GM12878 (cell line): ENCODE measurements around the gene TLE2. TPM values are rescaled to one million over a fixed set of nuclear protein-coding genes. Genes with fewer than 3 reads are reported as not detected.

Source experiments
- CBFB ChIP-seq: IDR thresholded peaks from 2 replicates; pipeline ENCODE4 v1.6.1; 2016; ENCODE audit warnings: antibody characterized with exemption, low read depth
- CBX5 ChIP-seq: sonication (generic); IDR thresholded peaks from 2 replicates; pipeline ENCODE4 v1.6.1; 2016; ENCODE audit warnings: low read depth, moderate library complexity, mild to moderate bottlenecking, inconsistent platforms
- CEBPB ChIP-seq, 2 experiments: fragments of 150-350 bp in 1 of 2; IDR thresholded peaks; 2 replicates each; pipeline ENCODE4 v1.6.1; 2012 to 2014; ENCODE audit warnings: low read depth in 2 of 2, low read length in 2 of 2, borderline replicate concordance in 1 of 2, inconsistent platforms in 1 of 2
- CREM ChIP-seq: IDR thresholded peaks from 2 replicates; pipeline ENCODE4 v1.6.1; 2014; ENCODE audit warnings: antibody characterized with exemption, low read depth
- DPF2 ChIP-seq: fragments of 450-650 bp; IDR thresholded peaks from 2 replicates; pipeline ENCODE4 v1.6.1; 2017; ENCODE audit warnings: mild to moderate bottlenecking
- ESRRA ChIP-seq: IDR thresholded peaks from 2 replicates; pipeline ENCODE4 v1.6.1; 2012; ENCODE audit warnings: mild to moderate bottlenecking, low read length, improper control_type of control experiment
- FOXK2 ChIP-seq: fragments of 450-650 bp; IDR thresholded peaks from 2 replicates; pipeline ENCODE4 v1.6.1; 2017; ENCODE audit warnings: mild to moderate bottlenecking, moderate library complexity
- GABPA ChIP-seq: IDR thresholded peaks from 2 replicates; pipeline ENCODE4 v1.6.1; 2014; ENCODE audit warnings: antibody characterized with exemption, low read depth, mild to moderate bottlenecking, inconsistent platforms
- MLLT1 ChIP-seq: fragments of 450-650 bp; IDR thresholded peaks from 2 replicates; pipeline ENCODE4 v1.6.1; 2016; ENCODE audit warnings: mild to moderate bottlenecking
- MYB ChIP-seq: fragments of 150-350 bp; IDR thresholded peaks from 2 replicates; pipeline ENCODE4 v1.6.1; 2014; ENCODE audit warnings: mild to moderate bottlenecking, low read depth, low read length, borderline replicate concordance
- NFXL1 ChIP-seq: fragments of 450-650 bp; IDR thresholded peaks from 2 replicates; pipeline ENCODE4 v1.6.1; 2017; ENCODE audit warnings: antibody characterized with exemption, mild to moderate bottlenecking, borderline replicate concordance
- NR2C2 ChIP-seq: IDR thresholded peaks from 2 replicates; pipeline ENCODE4 v1.6.1; 2011; ENCODE audit warnings: borderline replicate concordance, low read depth; ENCODE audit not compliant: control insufficient read depth, insufficient read length
- RB1 ChIP-seq: fragments of 450-650 bp; formaldehyde crosslinking; IDR thresholded peaks from 2 replicates; pipeline ENCODE4 v1.6.1; 2017; ENCODE audit warnings: mild to moderate bottlenecking, borderline replicate concordance
- REST ChIP-seq: IDR thresholded peaks from 2 replicates; pipeline ENCODE4 v1.6.1; 2012; ENCODE audit warnings: mild to moderate bottlenecking, low read depth, low read length
- RFX5 ChIP-seq: IDR thresholded peaks from 2 replicates; pipeline ENCODE4 v1.6.1; 2011; ENCODE audit warnings: low read depth, low read length, improper control_type of control experiment
- SREBF2 ChIP-seq: IDR thresholded peaks from 2 replicates; pipeline ENCODE4 v1.6.1; 2012; ENCODE audit warnings: mild to moderate bottlenecking, low read length
- TCF3 ChIP-seq: IDR thresholded peaks from 2 replicates; pipeline ENCODE4 v1.6.1; 2012; ENCODE audit warnings: low read depth, mild to moderate bottlenecking, low read length, borderline replicate concordance; ENCODE audit not compliant: insufficient read depth
- YBX1 ChIP-seq: fragments of 450-650 bp; IDR thresholded peaks from 2 replicates; pipeline ENCODE4 v1.6.1; 2016; ENCODE audit warnings: antibody characterized with exemption
- ZBTB4 ChIP-seq: fragments of 450-650 bp; formaldehyde crosslinking; IDR thresholded peaks from 2 replicates; pipeline ENCODE4 v1.4.0; 2022; ENCODE audit warnings: mild to moderate bottlenecking, moderate library complexity
- polyA plus RNA-seq, 11 experiments: library from polyadenylated mRNA; depleted of rRNA in 4 of 11; unstranded in 6 of 11; stranded (reverse) in 5 of 11; fragments of >200 nt; fragmentation: Nextera tagmentation in 4 of 11; fragmentation: Illumina TruSeq in 1 of 11; extraction: Ambion mirVana in 4 of 11; extraction: Trizol in 1 of 11; gene quantifications; 1 replicate in 1 of 11; 2 replicates in 10 of 11; pipeline versions ENCODE4 v1.2.1 to v1.2.3, GENCODE V29; 2011 to 2016; ENCODE audit warnings: inconsistent platforms in 2 of 11, missing spikeins in 2 of 11, low read depth in 1 of 11
- total RNA-seq, 4 experiments: library from RNA; depleted of rRNA in 3 of 4; stranded (reverse); fragments of >200 nt in 3 of 4; fragmentation: Illumina TruSeq in 1 of 4; extraction: Trizol in 1 of 4; gene quantifications; 2 replicates each; pipeline versions ENCODE4 v1.2.1 to v1.2.3, GENCODE V29; 2013 to 2021

The TLE2 gene
- total and polyA plus RNA-seq, 10 of the 15 experiments (the other 5 are each of a cell fraction or from before 2014, with no cell fraction given), result 0.05 to 0.21 (median 0.11) TPM; not detected in 5

GRCh38 chr19:2950286-2951124, 78.6 kb downstream of the TLE2 start (continued):
- TF ChIP-seq REST (no peak), SREBF2 (peak; percentile 58; the same call in 1 of the 2 replicates), ESRRA (no peak), TCF3 (0 out of 2 replicates have a peak, but pooled peaks have one; percentile 6), FOXK2 (no peak), RFX5 (no peak), NFXL1 (no peak), DPF2 (no peak), MYB (no peak), NR2C2 (peak; percentile 75), GABPA (peak; percentile 99), YBX1 (no peak), CBFB (peak; percentile 80), ZBTB4 (CRISPR knock-in tag) (no peak), RB1 (peak; percentile 78; the same call in 1 of the 2 replicates), MLLT1 (peak; percentile 67; the same call in 1 of the 2 replicates), CREM (peak; percentile 75), CBX5 (no peak), CEBPB (IDR thresholded peaks at IDR 0.05; ENCODE audit: borderline replicate concordance in 1 of 2, low read depth in 2 of 2, low read length in 2 of 2) (no peak)
